ENCODE results near the gene ZNF823. TPM values are rescaled to one million over a fixed set of nuclear protein-coding genes. Genes with fewer than 3 reads are reported as not detected.

ZNF823 gene
- total and polyA plus RNA-seq, 2 of the 4 experiments (the other 2 are of a cell fraction), result 2.2 to 9.3 TPM

GRCh38 chr19:11685676-11686650 is 52.8 kb downstream of the ZNF823 start:
- Histone ChIP-seq H3K9ac (ENCODE audit: low read depth, low read length) (no peak overlapping the region), H3K27ac (ENCODE audit: insufficient read depth, low read length) (no peak overlapping the region), H2BK5ac (ENCODE audit: low read depth, low read length, poor library complexity, severe bottlenecking) (no peak overlapping the region), H2AK5ac (ENCODE audit: low read depth, low read length) (no peak overlapping the region), H3K23ac (ENCODE audit: low read depth, low read length) (no peak overlapping the region), H2BK15ac (ENCODE audit: low read depth, low read length) (no peak overlapping the region), H3K27me3 (ENCODE audit: control insufficient read depth, insufficient read depth, low read length) (no peaks in the 10 kb centered on the region), H3K56ac (ENCODE audit: extremely low read depth, insufficient read depth, low read length) (no peak overlapping the region), H2AFZ (replicated peaks; ENCODE audit: low read length, poor library complexity) (no peak overlapping the region), H3K4ac (ENCODE audit: low read depth, low read length) (no peak overlapping the region), H3K36me3 (ENCODE audit: control insufficient read depth, insufficient read depth, low read length) (no peaks in the 10 kb centered on the region), H3K4me3 (ENCODE audit: insufficient read depth, low read depth, low read length) (no peak overlapping the region), H3K18ac (ENCODE audit: low read depth, low read length) (no peak overlapping the region), H4K91ac (ENCODE audit: insufficient read depth, low read depth, low read length) (no peak overlapping the region), H3K14ac (replicated peaks; ENCODE audit: low read depth, low read length) (no peak overlapping the region), H2AK9ac (replicated peaks; ENCODE audit: low read depth, low read length, poor library complexity) (no peak overlapping the region), H3K79me1 (ENCODE audit: low read depth in 1 of 2, low read length in 2 of 2) (no peaks in the 10 kb centered on the region), H4K5ac (ENCODE audit: low read depth, low read length) (no peak overlapping the region), H2BK20ac (ENCODE audit: low read depth, low read length) (no peak overlapping the region), H3K9me3 (ENCODE audit: control insufficient read depth, insufficient read depth, low read length) (peaks cover 39% of the 10 kb centered on the region), H3K4me2 (ENCODE audit: low read depth, low read length) (no peak overlapping the region), H3K9me1 (ENCODE audit: insufficient read depth, low read length) (no peaks in the 10 kb centered on the region), H2BK120ac (ENCODE audit: low read depth, low read length) (no peak overlapping the region), H4K8ac (ENCODE audit: low read depth in 2 of 2, low read length in 2 of 2) (no peak overlapping the region), H3K4me1 (ENCODE audit: control insufficient read depth, insufficient read depth, low read length) (no peaks in the 10 kb centered on the region), H4K20me1 (ENCODE audit: insufficient read depth, low read length) (no peaks in the 10 kb centered on the region)
- no CpG with 5 or more reads among the region's 4 CpGs for WGBS, 2 experiments (ENCODE audit: extremely low coverage in 2 of 2, insufficient read length in 1 of 2)
- ChIA-PET POLR2A (ENCODE audit: unreplicated experiment) (no interaction called here), CTCF (no interaction called here)
- in situ Hi-C loops (cut with MboI; ENCODE audit: low sequenced_read_pairs) (no loop called here), intact Hi-C loops (cut with micrococcal nuclease) (no loop called here), dilution Hi-C loops (cut with HindIII; ENCODE audit: low sequenced_read_pairs, unreplicated experiment) (no loop called here)
- BruUV-seq (replicated peaks), result no TSS peak
- no peak for ATAC-seq (ENCODE audit: low read depth)
- DNase-seq, result no peak
- TF ChIP-seq MAZ (IDR thresholded peaks at IDR 0.05; ENCODE audit: borderline replicate concordance, low read depth, low read length) (no peak), POLR2A (IDR thresholded peaks at IDR 0.05; ENCODE audit: low read depth, low read length) (no peak), RFX5 (IDR thresholded peaks at IDR 0.05; ENCODE audit: low read depth, low read length) (no peak), MAFK (IDR thresholded peaks at IDR 0.05; ENCODE audit: low read depth, low read length) (no peak), BHLHE40 (IDR thresholded peaks at IDR 0.05; ENCODE audit: low read depth, low read length) (no peak), SMC3 (IDR thresholded peaks at IDR 0.05; ENCODE audit: low read depth, low read length) (no peak), RAD21 (IDR thresholded peaks at IDR 0.05; ENCODE audit: low read length) (no peak), NFE2L2 (IDR thresholded peaks at IDR 0.05; ENCODE audit: low read depth, low read length) (no peak), FOS (IDR thresholded peaks at IDR 0.05; ENCODE audit: low read depth, low read length) (no peak), RCOR1 (IDR thresholded peaks at IDR 0.05; ENCODE audit: insufficient replicate concordance, low read length) (no peak), CEBPB (IDR thresholded peaks at IDR 0.05; ENCODE audit: low read depth, low read length) (no peak), CHD1 (IDR thresholded peaks at IDR 0.05; ENCODE audit: low read depth, low read length) (no peak), CTCF (conservative IDR thresholded peaks at IDR 0.05; ENCODE audit: low read depth, low read length) (no peak), MXI1 (IDR thresholded peaks at IDR 0.05; ENCODE audit: borderline replicate concordance, low read depth, low read length) (no peak), ELK1 (IDR thresholded peaks at IDR 0.05; ENCODE audit: borderline replicate concordance, low read depth, low read length) (no peak)
